Endothelial cell of umbilical vein (primary cell): ENCODE data around the gene SEC22A. TPM values are rescaled to one million over a fixed set of nuclear protein-coding genes. Genes with fewer than 3 reads are reported as not detected.

Source experiments
- BruUV-seq: library from RNA; stranded (reverse); fragments of 400-500 nt; replicated peaks from 2 replicates; lab custom pipeline; 2021; lab: Mats Ljungman, UMichigan
- CTCF ChIA-PET: fragments of 300-600, 350-600 bp; sonication (Branson Sonifier 250); formaldehyde crosslinking; loops from one replicate; lab custom pipeline; 2021; ENCODE audit warnings: antibody characterized with exemption, inconsistent platforms; lab: Charles Lee
- POLR2A ChIA-PET: fragments of 300-600, 350-600 bp; sonication (Branson Sonifier 250); formaldehyde crosslinking; loops from one replicate; lab custom pipeline; 2021; ENCODE audit warnings: antibody characterized with exemption, inconsistent platforms; lab: Charles Lee
- DNase-seq: peaks from one replicate; pipeline ENCODE4 v3.0.0-alpha.2; 2011; ENCODE audit warnings: low read depth, low spot score
- FAIRE-seq: peaks from 2 replicates; lab custom pipeline; 2011; peaks lifted over from hg19 to GRCh38; lab: Jason Lieb, UNC
- H2AFZ ChIP-seq: 2 replicates; pipeline ENCODE4 v1.6.0; 2012; ENCODE audit warnings: low read depth, low read length, control low read depth, inconsistent platforms
- H3K27ac ChIP-seq: 2 replicates; pipeline ENCODE4 v1.5.1; 2011; ENCODE audit warnings: low read depth, mild to moderate bottlenecking, control low read depth, low read length, moderate library complexity; ENCODE audit not compliant: insufficient read depth
- H3K27me3 ChIP-seq, 2 experiments: 2 replicates each; pipeline versions ENCODE4 v1.6.0 to v1.6.1; 2011; ENCODE audit warnings: low read length in 2 of 2, mixed read lengths in 1 of 2; ENCODE audit not compliant: control insufficient read depth in 2 of 2, insufficient read depth in 2 of 2
- H3K36me3 ChIP-seq, 2 experiments: 2 replicates in 1 of 2; 3 replicates in 1 of 2; pipeline ENCODE4 v1.5.1; 2011; ENCODE audit warnings: low read length in 2 of 2, mild to moderate bottlenecking in 1 of 2, moderate library complexity in 1 of 2; ENCODE audit not compliant: control insufficient read depth in 2 of 2, insufficient read depth in 2 of 2; ENCODE audit errors: extremely low read depth in 1 of 2
- H3K4me1 ChIP-seq: 3 replicates; pipeline ENCODE4 v1.5.1; 2011; ENCODE audit warnings: mild to moderate bottlenecking, low read length; ENCODE audit not compliant: control insufficient read depth, insufficient read depth; ENCODE audit errors: extremely low read depth
- H3K4me2 ChIP-seq: 2 replicates; pipeline ENCODE4 v1.6.1; 2011; ENCODE audit warnings: low read length, control low read depth, mixed read lengths; ENCODE audit not compliant: insufficient read depth
- H3K4me3 ChIP-seq, 3 experiments: fragments of 200-600 bp in 1 of 3; sonication (generic), shearing (Covaris generic) in 1 of 3; replicated peaks in 1 of 3; 2 replicates each; pipeline ENCODE4 v1.5.1; 2011 to 2016; ENCODE audit warnings: control low read depth in 3 of 3, low read length in 3 of 3, mild to moderate bottlenecking in 2 of 3, inconsistent platforms in 1 of 3, low read depth in 1 of 3, moderate library complexity in 1 of 3; ENCODE audit not compliant: insufficient read depth in 1 of 3
- H3K79me2 ChIP-seq: 2 replicates; pipeline ENCODE4 v1.6.0; 2012; ENCODE audit warnings: low read length, inconsistent platforms; ENCODE audit not compliant: control insufficient read depth, insufficient read depth
- H3K9ac ChIP-seq: replicated peaks from 2 replicates; pipeline ENCODE3; 2011; ENCODE audit warnings: low read length, control low read depth; ENCODE audit not compliant: insufficient read depth; ENCODE audit errors: extremely low read depth
- H3K9me1 ChIP-seq: replicated peaks from 3 replicates; pipeline ENCODE4 v1.6.0; 2011; ENCODE audit warnings: mild to moderate bottlenecking, low read length; ENCODE audit not compliant: control insufficient read depth, insufficient read depth; ENCODE audit errors: extremely low read depth
- H3K9me3 ChIP-seq: replicated peaks from 2 replicates; pipeline ENCODE4 v1.5.1; 2012; ENCODE audit warnings: low read length, inconsistent platforms; ENCODE audit not compliant: control insufficient read depth, insufficient read depth
- H4K20me1 ChIP-seq: replicated peaks from 2 replicates; pipeline ENCODE3; 2011; ENCODE audit warnings: mild to moderate bottlenecking, low read length; ENCODE audit not compliant: control insufficient read depth, insufficient read depth; ENCODE audit errors: extremely low read depth
- CTCF ChIP-seq, 2 donors: IDR thresholded peaks; 1 replicate in 1 of 2; 2 replicates in 1 of 2; pipeline ENCODE4 v1.5.1; 2011; ENCODE audit warnings: low read length in 2 of 2, mild to moderate bottlenecking in 2 of 2, moderate library complexity in 2 of 2, control low read depth in 1 of 2, inconsistent platforms in 1 of 2, low read depth in 1 of 2; ENCODE audit not compliant: insufficient read depth in 1 of 2; ENCODE audit errors: extremely low read depth in 1 of 2
- EZH2 ChIP-seq: IDR thresholded peaks from 2 replicates; pipeline ENCODE4 v1.6.1; 2012; ENCODE audit warnings: borderline replicate concordance, low read depth, mild to moderate bottlenecking, moderate library complexity, low read length, inconsistent platforms; ENCODE audit not compliant: severe bottlenecking
- FOS ChIP-seq: IDR thresholded peaks from 2 replicates; pipeline ENCODE4 v1.6.1; 2011; ENCODE audit warnings: mild to moderate bottlenecking, low read length, moderate library complexity, borderline replicate concordance; ENCODE audit not compliant: insufficient read depth
- GATA2 ChIP-seq: IDR thresholded peaks from 2 replicates; pipeline ENCODE4 v1.7.0; 2011; ENCODE audit warnings: low read depth, mild to moderate bottlenecking, moderate library complexity, mixed read lengths, low read length; ENCODE audit not compliant: insufficient read length, insufficient read depth
- JUN ChIP-seq: IDR thresholded peaks from 2 replicates; pipeline ENCODE4 v1.6.1; 2011; ENCODE audit warnings: borderline replicate concordance, low read depth; ENCODE audit not compliant: insufficient read length, insufficient read depth
- MAX ChIP-seq: IDR thresholded peaks from 2 replicates; pipeline ENCODE4 v1.6.1; 2011; ENCODE audit not compliant: insufficient read depth, insufficient read length
- MYC ChIP-seq: IDR thresholded peaks from one replicate; pipeline ENCODE4 v1.6.1; 2011; ENCODE audit warnings: mild to moderate bottlenecking, low read depth, low read length
- POLR2A ChIP-seq: IDR thresholded peaks from 2 replicates; pipeline ENCODE4 v1.6.1; 2012; ENCODE audit warnings: low read depth, mild to moderate bottlenecking, control low read depth, low read length
- POLR2AphosphoS5 ChIP-seq: IDR thresholded peaks from 2 replicates; pipeline ENCODE4 v1.6.1; 2012; ENCODE audit warnings: low read depth, mild to moderate bottlenecking, control low read depth, low read length, moderate library complexity; ENCODE audit not compliant: insufficient read depth
- dilution Hi-C: fragments of 300-500 bp; cut with MboI; formaldehyde crosslinking; loops from one replicate; pipeline ENCODE4 v1.15.0; 2019; ENCODE audit warnings: low sequenced_read_pairs; ENCODE audit not compliant: extremely low pct_ligation_motif_present
- intact Hi-C: fragments of 100-400 bp; cut with micrococcal nuclease; formaldehyde crosslinking; loops from one replicate; pipeline ENCODE4 v1.10.0; 2022
- polyA plus RNA-seq, 4 experiments: library from polyadenylated mRNA; depleted of rRNA in 3 of 4; stranded (reverse) in 3 of 4; unstranded in 1 of 4; fragments of >200 nt; gene quantifications; 2 replicates each; pipeline versions ENCODE4 v1.2.1 to v1.2.3, GENCODE V29; 2011 to 2012; ENCODE audit warnings: missing spikeins in 1 of 4
- total RNA-seq: library from RNA; stranded (reverse); gene quantifications from 2 replicates; pipeline ENCODE4 v1.2.3, GENCODE V29; 2021

Gene SEC22A
- total and polyA plus RNA-seq, 2 donors (not counting 3 experiments of a cell fraction or from before 2014, with no cell fraction given) = 20.1 to 26.8 TPM

GRCh38 chr3:123225016-123225415, 23.3 kb downstream of the SEC22A start:
- ChIA-PET CTCF (no interaction called here), POLR2A (no interaction called here)
- no peak for TF ChIP-seq MYC
- no peak for FAIRE-seq
- Histone ChIP-seq H2AFZ (no peak overlapping the region), H3K4me2 (no peak overlapping the region), H3K4me3 (no peak overlapping the region), H3K9me3 (peaks cover 1% of the 10 kb centered on the region), H3K79me2 (no peaks in the 10 kb centered on the region), H3K36me3 (no peaks in the 10 kb centered on the region), H4K20me1 (no peaks in the 10 kb centered on the region), H3K27me3 (no peaks in the 10 kb centered on the region), H3K4me1 (no peaks in the 10 kb centered on the region), H3K27ac (no peak overlapping the region), H3K9ac (no peak overlapping the region), H3K9me1 (no peaks in the 10 kb centered on the region)
- dilution Hi-C loops (no loop called here), intact Hi-C loops (no loop called here)
- no peak for DNase-seq
- BruUV-seq = no TSS peak

DNA sequence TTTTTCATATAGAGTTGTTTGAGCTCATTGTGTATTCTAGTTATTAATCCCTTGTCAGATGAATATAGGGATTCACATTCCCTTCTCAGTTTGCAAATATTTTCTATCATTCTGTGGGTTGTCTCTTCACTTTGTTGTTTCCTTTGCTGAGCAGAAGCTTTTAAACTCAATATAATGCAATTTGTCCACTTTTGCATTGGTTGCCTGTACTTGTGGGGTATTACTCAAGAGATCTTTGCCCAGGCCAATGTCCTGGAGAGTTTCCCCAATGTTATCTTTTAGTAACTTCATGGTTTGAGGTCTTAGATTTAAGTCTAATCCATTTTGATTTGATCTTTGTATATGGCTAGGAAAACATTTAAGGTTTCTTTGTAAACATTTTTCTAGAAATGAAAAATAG, 24.8 kb downstream of the SEC22A start:
- H4K20me1 ChIP-seq = no peaks in the 10 kb centered on the region
- TF ChIP-seq POLR2AphosphoS5 = no peak
- no peak for TF ChIP-seq EZH2
- no peak for TF ChIP-seq MYC
- TF ChIP-seq FOS = no peak
- TF ChIP-seq CTCF (IDR thresholded peaks at IDR 0.05; ENCODE audit: extremely low read depth in 1 of 2, insufficient read depth in 1 of 2, low read depth in 1 of 2, low read length in 2 of 2) = no peak
- TF ChIP-seq GATA2 = no peak
- no peak for TF ChIP-seq JUN
- no peak for TF ChIP-seq MAX
- no peak for TF ChIP-seq POLR2A
- peaks cover 9% of the 10 kb centered on the region for H3K4me1 ChIP-seq
- H3K79me2 ChIP-seq = no peaks in the 10 kb centered on the region
- no peak overlapping the region for H2AFZ ChIP-seq
- intact Hi-C loops (no loop called here), dilution Hi-C loops (no loop called here)
- H3K36me3 ChIP-seq = no peaks in the 10 kb centered on the region
- no peak overlapping the region for H3K27ac ChIP-seq
- BruUV-seq = no TSS peak
- ChIA-PET POLR2A (no interaction called here), CTCF (no interaction called here)
- no peaks in the 10 kb centered on the region for H3K27me3 ChIP-seq
- H3K4me2 ChIP-seq = no peak overlapping the region
- H3K4me3 ChIP-seq = no peak overlapping the region
- H3K9me1 ChIP-seq = no peaks in the 10 kb centered on the region
- peaks cover 1% of the 10 kb centered on the region for H3K9me3 ChIP-seq
- DNase-seq (no peak), FAIRE-seq (no peak)
- H3K9ac ChIP-seq = no peak overlapping the region
